PFSK-1 (cell line): ENCODE data around the gene NTN1.

ENCODE experiments used
- POLR2AphosphoS5 ChIP-seq: IDR thresholded peaks from 2 replicates; pipeline ENCODE4 v1.6.1; 2012; ENCODE audit warnings: low read depth, mild to moderate bottlenecking, control low read depth, low read length, moderate library complexity
- SIN3A ChIP-seq: IDR thresholded peaks from 2 replicates; pipeline ENCODE4 v1.6.1; 2012; ENCODE audit warnings: mild to moderate bottlenecking, low read length, moderate library complexity, borderline replicate concordance; ENCODE audit not compliant: insufficient read depth
- TF ChIP-seq, protein P1 (sequence below), 2 experiments: IDR thresholded peaks; 2 replicates each; pipeline versions ENCODE4 v1.6.1 to v1.8.0; 2011 to 2012; ENCODE audit warnings: low read depth in 2 of 2, low read length in 2 of 2, control low read depth in 1 of 2, inconsistent platforms in 1 of 2, mild to moderate bottlenecking in 1 of 2, moderate library complexity in 1 of 2; ENCODE audit not compliant: insufficient read depth in 1 of 2

DNA sequence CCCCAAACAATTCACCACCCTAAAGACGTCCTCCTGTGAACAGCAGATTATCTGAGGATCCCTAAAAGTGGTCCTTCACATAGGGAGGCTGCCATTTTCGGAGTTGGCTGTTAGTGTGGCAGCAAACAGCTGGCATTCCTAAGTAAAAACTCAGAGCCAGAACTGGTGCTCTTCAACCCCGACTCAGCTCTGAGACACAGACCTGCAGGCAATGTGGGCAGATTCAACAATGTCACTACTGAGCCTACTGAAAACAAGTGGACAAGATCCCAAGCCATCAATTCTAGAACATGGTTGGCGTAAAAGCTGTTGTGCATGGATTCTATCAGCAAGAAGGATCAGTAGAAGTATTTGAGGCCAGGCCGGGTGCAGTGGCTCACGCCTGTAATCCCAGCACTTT lies 247.2 kb downstream of the NTN1 start:
- TF ChIP-seq SIN3A = no peak
- TF ChIP-seq POLR2AphosphoS5 = no peak
- TF ChIP-seq, protein P1, sequence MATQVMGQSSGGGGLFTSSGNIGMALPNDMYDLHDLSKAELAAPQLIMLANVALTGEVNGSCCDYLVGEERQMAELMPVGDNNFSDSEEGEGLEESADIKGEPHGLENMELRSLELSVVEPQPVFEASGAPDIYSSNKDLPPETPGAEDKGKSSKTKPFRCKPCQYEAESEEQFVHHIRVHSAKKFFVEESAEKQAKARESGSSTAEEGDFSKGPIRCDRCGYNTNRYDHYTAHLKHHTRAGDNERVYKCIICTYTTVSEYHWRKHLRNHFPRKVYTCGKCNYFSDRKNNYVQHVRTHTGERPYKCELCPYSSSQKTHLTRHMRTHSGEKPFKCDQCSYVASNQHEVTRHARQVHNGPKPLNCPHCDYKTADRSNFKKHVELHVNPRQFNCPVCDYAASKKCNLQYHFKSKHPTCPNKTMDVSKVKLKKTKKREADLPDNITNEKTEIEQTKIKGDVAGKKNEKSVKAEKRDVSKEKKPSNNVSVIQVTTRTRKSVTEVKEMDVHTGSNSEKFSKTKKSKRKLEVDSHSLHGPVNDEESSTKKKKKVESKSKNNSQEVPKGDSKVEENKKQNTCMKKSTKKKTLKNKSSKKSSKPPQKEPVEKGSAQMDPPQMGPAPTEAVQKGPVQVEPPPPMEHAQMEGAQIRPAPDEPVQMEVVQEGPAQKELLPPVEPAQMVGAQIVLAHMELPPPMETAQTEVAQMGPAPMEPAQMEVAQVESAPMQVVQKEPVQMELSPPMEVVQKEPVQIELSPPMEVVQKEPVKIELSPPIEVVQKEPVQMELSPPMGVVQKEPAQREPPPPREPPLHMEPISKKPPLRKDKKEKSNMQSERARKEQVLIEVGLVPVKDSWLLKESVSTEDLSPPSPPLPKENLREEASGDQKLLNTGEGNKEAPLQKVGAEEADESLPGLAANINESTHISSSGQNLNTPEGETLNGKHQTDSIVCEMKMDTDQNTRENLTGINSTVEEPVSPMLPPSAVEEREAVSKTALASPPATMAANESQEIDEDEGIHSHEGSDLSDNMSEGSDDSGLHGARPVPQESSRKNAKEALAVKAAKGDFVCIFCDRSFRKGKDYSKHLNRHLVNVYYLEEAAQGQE (IDR thresholded peaks at IDR 0.05; ENCODE audit: insufficient read depth in 1 of 2, low read depth in 2 of 2, low read length in 2 of 2) = no peak
